Measurements from ENCODE around the gene MTA2.

GRCh38 chr11:62580959-62581715 is 20.5 kb downstream of the MTA2 start:
- TF ChIP-seq CTCF (IDR thresholded peaks at IDR 0.05): no peak
- TF ChIP-seq POLR2A (IDR thresholded peaks at IDR 0.05): no peak
